Activated CD8-positive, alpha-beta memory T cell treated with anti-CD3 and anti-CD28 coated beads, Interleukin-2, amount 50 U/mL, for 48 hours (primary cell): ENCODE results near the gene ABCA8.
"Not testable (repeated sequence)": the region's sequence is repeated elsewhere in the genome, so short reads cannot be mapped to it uniquely, and the experiment has no call there.

ENCODE experiments used
- DNase-seq: peaks from one replicate; pipeline ENCODE4 v3.0.0-alpha.2; 2020

ABCA8 gene

DNA sequence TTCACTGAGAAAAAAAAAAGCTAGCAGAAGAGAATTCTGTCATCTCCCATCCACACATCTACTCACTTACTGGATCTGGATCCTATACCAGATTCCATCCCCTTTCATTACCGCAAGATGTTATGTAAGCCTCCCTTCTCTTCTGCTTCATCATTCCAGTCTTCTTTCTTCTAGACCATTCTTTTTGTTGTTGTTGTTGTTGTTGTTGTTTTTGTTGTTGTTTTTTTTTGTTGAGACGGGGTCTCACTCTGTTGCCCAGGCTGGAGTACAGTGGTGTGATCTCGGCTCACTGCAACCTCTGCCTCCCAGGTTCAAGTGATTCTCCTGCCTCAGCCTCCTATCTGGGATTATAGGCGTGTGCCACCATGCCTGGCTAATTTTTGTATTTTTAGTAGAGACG is 131.0 kb downstream of the ABCA8 start:
- not testable (repeated sequence) for DNase-seq

DNA sequence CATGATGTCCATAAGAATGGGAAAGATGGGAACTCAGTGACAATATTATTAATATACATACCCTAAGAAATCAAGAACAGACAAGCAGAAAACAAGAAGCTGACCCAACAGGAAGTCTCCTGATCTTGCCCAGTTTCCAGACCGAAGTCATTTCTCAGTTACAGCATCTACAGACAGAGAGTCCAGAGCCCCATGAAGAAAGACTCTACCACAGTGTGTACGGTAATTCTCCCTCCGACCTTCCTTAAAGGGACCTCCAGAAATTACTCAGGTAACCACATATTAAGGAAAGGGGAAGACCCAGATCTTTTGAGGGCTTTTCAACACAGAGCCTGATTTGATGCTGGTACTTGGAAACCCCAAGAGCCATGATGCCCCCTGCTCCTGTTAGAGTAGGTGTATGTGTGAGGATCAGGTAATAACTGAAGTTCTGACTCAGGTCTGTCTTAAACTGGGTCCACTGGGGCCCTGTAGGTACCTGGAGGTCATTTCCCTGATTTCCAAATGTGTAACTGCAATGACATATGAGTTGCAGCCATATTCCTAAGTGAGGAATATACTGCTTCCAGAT is 132.4 kb downstream of the ABCA8 start:
- no peak for DNase-seq

DNA sequence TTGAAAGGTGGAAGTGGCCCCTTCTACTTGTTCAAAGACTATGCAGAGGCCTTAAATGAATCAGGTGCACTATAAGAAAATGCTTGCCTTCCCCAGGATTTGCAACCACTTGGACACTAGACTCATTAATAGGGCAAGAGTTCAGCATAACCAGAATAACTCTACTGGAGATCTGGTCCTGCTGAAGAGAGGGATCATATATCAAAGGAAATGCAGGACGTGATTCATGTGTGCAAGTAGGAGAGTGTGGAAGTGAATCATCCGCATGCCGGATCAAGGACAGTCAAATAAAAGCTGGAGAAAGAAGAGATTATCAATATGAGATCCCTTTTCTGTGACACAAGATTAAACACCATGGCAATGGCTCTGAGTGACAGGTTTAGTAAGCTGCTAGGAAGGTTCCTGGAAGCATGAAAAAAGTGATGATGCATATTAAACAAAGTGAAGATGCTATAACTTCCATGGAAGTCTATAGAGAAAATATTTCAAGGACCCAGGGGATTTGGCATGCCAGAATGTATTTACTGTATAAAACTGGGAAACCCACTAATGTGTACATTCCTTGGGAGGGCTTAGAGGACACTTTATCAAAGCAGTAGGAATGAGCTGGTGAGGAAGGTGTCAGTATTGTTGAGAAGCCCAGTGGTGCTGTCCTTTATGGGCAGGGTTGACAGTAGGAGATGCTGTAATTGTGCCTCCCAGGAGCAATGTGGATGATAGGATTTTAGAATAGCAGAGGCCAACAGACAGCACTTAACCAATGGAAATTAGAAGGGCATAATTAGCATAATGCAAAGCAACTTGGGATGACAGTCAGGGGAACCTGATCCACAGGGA is 133.1 kb downstream of the ABCA8 start:
- no peak for DNase-seq

DNA sequence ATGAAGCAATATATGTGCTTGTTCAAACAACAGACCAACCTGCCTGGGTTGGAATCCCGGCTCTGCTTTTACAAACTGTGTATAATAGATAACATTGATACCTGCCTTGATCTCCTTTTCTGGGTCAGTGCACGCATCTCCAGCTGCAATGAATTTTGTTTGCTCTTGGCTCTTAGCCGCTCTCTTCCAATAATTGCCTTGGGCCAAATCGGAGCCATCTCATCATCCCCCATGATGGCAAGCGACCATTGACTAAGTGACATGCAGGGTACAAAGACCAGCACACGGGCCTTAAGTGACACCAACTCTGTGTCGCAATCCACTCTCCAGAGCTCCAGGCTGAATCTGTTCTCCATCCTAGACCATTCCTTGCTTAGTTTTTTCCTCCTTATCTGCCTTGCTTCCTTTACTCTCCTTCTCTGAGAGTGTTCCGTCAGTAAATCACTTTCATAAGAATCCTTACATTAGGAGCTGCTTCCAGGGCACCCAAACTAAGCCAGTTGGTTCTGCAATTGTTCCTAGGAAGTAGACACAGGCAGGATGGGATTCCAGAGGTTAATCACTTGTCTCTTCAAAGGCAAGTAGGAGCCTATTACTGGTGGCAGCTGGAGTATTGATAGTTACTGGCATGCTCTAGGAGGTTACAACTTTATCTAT is 134.2 kb downstream of the ABCA8 start:
- no peak for DNase-seq

DNA sequence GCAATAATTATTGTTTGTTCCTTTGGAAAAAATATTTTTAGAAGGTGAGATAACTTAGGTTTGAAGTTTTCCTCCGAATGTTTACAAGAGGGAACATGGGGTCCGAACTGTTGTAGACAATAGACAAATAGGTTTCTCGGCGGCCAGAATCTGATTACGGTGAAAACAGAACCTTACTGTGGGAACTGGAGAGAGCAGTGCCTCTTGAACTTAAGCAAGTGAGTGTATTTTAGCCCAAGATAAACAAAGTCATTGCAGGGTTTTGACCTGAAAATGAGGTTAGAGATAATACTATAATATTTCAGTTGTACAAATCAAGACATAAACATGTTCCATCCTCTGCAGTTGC is 134.7 kb downstream of the ABCA8 start:
- DNase-seq: no peak

DNA sequence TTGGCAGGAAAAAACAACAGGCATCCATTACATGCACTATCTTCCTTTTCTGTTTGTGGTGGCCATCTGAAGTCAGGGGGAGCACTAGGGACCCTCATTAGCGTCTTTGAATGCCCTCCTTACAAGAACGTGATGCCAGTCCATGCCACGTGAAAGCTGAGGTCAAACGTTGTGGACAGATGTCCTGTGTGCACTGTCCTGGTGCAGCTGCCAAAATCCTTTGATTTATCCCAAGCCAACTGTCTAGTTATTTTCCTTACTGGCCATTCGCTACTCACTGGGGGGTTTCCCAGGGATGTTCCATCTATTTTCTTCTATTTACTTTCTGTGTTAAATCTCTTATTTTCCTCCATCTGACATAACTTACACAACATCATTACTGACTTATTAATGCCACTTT is 135.7 kb downstream of the ABCA8 start:
- DNase-seq: no peak
